ENCODE results near the gene DLG4.

The DLG4 gene

DNA sequence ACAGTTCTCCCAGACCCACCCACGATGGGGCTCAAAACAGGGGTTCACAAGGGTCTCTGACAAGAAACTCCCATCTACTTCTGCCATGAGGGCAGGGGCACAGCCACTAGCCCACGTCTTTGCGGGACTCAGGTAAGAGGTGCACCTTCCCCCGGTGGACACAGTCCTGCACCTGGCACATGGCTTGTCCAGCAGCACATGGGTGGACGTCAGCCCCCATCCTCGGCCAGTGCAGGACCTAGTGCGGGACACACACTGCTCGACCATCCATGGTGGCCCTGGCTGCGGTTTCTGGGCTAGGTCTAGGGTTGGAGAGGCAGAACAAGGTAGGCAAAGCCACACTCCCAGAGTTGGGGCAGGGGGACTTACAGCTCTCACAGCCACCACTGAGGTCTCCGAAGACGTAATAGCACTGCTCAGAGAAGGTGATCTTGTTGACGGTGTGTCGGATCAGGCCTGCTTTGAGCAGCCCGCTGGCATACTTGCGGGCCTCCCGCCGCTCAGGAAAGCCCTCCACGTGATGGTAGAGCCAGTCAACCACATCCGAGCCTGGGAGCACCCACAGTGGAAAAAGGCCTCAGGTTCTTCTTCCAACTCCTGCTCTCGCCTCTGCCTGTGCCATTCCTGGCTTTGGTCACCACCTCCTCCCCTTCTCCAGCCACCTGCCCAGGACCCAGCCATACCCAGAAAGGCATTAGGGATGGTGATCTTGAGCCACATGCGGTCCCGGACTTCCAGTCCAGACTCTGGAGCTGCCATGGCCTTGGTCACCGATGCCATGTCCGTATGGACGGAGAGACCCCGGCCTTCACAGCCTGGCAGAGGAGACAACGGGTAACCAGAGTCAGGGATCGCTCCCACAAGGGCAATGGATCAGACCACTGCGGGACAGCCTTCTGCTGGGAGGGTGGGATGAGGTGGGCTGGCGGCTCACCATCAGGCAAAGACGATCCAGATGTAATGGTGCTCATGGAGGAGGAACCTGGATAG is 7.4 kb upstream of the DLG4 start:
- no peak overlapping the region for H3K4me3 ChIP-seq (ENCODE audit: low read depth, low read length)
- TF ChIP-seq, protein P1, sequence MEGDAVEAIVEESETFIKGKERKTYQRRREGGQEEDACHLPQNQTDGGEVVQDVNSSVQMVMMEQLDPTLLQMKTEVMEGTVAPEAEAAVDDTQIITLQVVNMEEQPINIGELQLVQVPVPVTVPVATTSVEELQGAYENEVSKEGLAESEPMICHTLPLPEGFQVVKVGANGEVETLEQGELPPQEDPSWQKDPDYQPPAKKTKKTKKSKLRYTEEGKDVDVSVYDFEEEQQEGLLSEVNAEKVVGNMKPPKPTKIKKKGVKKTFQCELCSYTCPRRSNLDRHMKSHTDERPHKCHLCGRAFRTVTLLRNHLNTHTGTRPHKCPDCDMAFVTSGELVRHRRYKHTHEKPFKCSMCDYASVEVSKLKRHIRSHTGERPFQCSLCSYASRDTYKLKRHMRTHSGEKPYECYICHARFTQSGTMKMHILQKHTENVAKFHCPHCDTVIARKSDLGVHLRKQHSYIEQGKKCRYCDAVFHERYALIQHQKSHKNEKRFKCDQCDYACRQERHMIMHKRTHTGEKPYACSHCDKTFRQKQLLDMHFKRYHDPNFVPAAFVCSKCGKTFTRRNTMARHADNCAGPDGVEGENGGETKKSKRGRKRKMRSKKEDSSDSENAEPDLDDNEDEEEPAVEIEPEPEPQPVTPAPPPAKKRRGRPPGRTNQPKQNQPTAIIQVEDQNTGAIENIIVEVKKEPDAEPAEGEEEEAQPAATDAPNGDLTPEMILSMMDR (IDR thresholded peaks at IDR 0.05; ENCODE audit: low read depth, low read length): no peak

DNA sequence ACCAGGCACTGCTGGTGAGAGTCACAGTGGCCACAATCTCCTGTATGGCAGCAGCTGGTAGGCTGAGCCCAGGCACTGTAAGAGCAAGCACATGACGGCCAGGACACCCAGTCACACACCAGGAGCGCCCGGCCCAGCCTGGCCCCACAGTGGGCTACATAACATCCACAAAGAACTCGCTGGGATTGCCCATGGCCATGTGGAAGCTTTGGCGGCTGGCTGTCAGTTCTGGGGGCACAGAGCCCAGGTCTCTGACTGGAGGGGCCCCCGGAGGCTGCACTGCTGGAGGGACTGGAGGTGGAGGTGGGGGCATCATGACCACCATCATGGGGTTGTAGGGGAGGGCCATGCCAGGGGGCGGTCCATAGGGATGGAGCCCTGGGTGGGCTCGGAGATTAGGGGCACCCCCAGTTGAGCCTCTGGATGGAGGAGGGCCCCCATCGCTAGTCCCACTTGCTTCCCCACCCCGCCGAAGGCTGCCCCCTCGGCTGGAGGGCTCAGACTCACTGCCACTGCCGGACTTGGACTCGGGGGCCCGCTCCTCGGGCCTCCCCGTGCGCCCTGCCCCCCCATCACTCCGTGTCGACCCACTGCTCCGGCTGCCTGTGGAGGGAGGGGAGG is 6.2 kb upstream of the DLG4 start:
- TF ChIP-seq, protein P1 (IDR thresholded peaks at IDR 0.05; ENCODE audit: low read depth, low read length): no peak
- no peak overlapping the region for H3K4me3 ChIP-seq (ENCODE audit: low read depth, low read length)

DNA sequence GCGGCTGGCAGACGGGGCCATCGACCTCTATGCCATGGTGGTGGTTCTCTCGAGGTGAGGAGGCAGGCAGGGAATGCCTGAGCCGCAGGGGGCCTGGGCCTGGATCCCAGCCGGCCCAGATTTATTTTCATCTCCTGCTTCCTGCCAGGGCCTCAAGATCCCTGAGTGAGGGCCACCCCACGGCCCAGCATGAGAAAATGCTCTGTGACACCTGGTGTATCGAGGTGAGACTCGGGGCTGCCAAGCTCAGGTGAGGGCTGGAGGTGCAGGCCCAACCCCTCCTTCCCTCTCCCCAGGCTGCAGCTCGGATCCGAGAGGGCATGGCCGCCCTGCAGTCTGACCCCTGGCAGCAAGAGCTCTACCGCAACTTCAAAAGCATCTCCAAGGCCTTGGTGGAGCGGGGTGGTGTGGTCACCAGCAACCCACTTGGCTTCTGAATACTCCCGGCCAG is 5.0 kb upstream of the DLG4 start:
- TF ChIP-seq, protein P1 (IDR thresholded peaks at IDR 0.05; ENCODE audit: low read depth, low read length): no peak
- no peak overlapping the region for H3K4me3 ChIP-seq (ENCODE audit: low read depth, low read length)

DNA sequence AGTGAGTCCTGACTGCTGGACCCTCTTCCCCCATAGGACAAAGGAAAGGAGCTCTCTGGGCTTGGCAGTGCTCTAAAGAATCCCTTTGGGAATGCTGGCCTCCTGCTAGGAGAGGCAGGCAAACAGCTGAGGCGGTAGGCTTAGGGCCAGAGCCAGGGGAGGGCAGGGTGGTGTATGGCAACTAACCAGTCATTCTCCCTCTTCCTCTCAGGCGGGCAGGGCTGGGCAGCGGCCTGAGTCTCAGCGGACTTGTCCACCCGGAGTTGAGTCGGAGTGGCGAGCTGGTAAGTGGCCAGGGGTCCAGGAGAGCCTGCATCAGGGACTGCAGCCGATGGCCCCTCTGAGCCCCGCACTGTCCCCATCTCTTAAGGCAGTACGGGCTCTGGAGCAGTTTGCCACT is 4.5 kb upstream of the DLG4 start:
- H3K4me3 ChIP-seq (ENCODE audit: low read depth, low read length): no peak overlapping the region
- TF ChIP-seq, protein P1 (IDR thresholded peaks at IDR 0.05; ENCODE audit: low read depth, low read length): no peak

DNA sequence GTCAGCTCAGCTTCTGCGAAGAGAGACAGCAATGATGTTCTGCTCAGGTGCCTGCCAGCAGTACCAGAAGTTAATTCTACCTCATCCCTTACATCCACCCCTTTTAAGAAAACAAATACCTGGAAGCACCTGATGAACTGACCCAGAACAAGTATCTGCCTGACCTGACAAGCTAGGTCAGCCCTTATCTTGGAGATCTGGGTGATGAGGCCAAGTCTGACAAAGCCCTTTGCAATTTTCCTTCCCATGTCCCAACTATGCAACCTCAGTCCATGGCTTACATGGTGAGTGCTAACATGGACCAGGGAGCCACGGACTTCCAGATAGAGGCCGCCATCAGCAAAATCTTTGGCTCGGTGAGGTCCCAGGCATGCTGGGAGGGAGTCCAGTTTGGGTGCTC is 3.7 kb upstream of the DLG4 start:
- TF ChIP-seq, protein P1 (IDR thresholded peaks at IDR 0.05; ENCODE audit: low read depth, low read length): no peak
- no peak overlapping the region for H3K4me3 ChIP-seq (ENCODE audit: low read depth, low read length)

DNA sequence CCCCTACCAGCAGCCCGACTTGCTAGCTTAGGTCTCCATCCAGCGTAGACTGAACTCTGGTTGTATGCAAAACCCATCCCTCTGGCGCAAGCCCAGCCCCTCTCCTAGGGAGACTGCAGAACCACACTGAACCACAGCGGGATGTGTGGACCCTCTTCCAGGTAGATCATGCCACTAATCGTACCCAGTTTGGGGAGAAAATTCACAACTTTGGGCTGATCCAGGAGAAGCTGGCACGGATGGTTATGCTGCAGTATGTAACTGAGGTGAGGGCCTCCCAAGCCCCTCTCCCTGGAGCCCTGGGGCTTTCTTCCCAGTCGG is 3.3 kb upstream of the DLG4 start:
- TF ChIP-seq, protein P1 (IDR thresholded peaks at IDR 0.05; ENCODE audit: low read depth, low read length): no peak

More for the DNA sequence above, 3.3 kb upstream of the DLG4 start:
- H3K4me3 ChIP-seq (ENCODE audit: low read depth, low read length): no peak overlapping the region

Data from WI38 (cell line).